ENCODE results near the gene SP140L. TPM values are rescaled to one million over a fixed set of nuclear protein-coding genes. Genes with fewer than 3 reads are reported as not detected.
A peak's percentile ranks its signal among the peaks of the same experiment; 100 is the strongest.

The SP140L gene
- total RNA-seq, 1 donor from 2014 or later = 24.2 TPM

DNA sequence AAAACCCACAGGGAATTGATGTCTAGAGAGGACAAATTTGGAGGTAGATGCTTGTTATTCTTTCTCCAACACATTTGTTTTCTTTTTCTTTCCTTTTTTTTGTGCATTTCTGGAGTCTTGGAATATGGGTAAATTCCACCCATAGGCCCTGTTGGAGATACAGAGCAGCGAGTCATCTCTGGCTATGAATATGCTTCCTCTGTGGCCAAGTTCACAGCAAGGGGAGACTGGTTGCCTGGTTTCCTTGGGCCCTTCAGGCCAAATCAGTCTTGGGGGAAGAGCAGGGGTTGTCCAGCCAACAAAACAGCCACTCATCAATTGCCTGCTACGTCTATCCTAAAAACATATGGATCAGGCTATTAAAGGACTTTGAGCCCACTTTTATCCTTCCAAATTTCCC, 116.5 kb downstream of the SP140L start:
- no peaks in the 10 kb centered on the region for H3K9me3 Mint-ChIP-seq (ENCODE audit: unreplicated experiment)
- peak overlapping the region; percentile 92 for H3K27ac Mint-ChIP-seq (ENCODE audit: unreplicated experiment)
- no peaks in the 10 kb centered on the region for H3K27me3 Mint-ChIP-seq (ENCODE audit: unreplicated experiment)
- peaks cover 62% of the 10 kb centered on the region for H3K4me1 Mint-ChIP-seq (ENCODE audit: unreplicated experiment)
- peaks cover 52% of the 10 kb centered on the region for H3K36me3 Mint-ChIP-seq (ENCODE audit: unreplicated experiment)
- peak overlapping the region; percentile 21 for H3K4me3 Mint-ChIP-seq (ENCODE audit: unreplicated experiment)
- DNase-seq (ENCODE audit: extremely low spot score, unreplicated experiment) = no peak
- TF ChIP-seq, protein P1, sequence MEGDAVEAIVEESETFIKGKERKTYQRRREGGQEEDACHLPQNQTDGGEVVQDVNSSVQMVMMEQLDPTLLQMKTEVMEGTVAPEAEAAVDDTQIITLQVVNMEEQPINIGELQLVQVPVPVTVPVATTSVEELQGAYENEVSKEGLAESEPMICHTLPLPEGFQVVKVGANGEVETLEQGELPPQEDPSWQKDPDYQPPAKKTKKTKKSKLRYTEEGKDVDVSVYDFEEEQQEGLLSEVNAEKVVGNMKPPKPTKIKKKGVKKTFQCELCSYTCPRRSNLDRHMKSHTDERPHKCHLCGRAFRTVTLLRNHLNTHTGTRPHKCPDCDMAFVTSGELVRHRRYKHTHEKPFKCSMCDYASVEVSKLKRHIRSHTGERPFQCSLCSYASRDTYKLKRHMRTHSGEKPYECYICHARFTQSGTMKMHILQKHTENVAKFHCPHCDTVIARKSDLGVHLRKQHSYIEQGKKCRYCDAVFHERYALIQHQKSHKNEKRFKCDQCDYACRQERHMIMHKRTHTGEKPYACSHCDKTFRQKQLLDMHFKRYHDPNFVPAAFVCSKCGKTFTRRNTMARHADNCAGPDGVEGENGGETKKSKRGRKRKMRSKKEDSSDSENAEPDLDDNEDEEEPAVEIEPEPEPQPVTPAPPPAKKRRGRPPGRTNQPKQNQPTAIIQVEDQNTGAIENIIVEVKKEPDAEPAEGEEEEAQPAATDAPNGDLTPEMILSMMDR (IDR thresholded peaks at IDR 0.05) = no peak

DNA sequence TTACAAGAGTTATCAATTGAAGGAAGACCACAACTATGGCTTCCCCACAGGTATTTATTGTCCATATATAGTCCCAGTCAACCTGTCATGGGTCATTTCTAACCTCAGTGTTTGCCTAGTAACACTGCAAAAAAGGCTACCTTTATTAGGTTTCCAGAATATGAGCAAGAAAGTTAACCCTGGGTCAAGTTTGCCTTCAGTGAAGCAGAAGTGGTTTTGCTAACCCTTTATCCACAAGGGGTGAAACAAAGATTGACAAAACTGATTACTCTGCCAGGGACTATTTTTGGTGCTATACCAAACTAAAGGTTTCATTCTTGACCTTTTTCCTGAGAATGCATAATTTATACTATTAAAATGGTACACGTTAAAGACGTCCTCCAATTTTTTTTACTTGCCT, 117.8 kb downstream of the SP140L start:
- H3K4me3 Mint-ChIP-seq (ENCODE audit: unreplicated experiment) = no peak overlapping the region
- H3K36me3 Mint-ChIP-seq (ENCODE audit: unreplicated experiment) = peaks cover 54% of the 10 kb centered on the region
- H3K27me3 Mint-ChIP-seq (ENCODE audit: unreplicated experiment) = no peaks in the 10 kb centered on the region
- H3K4me1 Mint-ChIP-seq (ENCODE audit: unreplicated experiment) = peaks cover 49% of the 10 kb centered on the region
- TF ChIP-seq, protein P1 (IDR thresholded peaks at IDR 0.05) = no peak
- no peak overlapping the region for H3K27ac Mint-ChIP-seq (ENCODE audit: unreplicated experiment)
- no peak for DNase-seq (ENCODE audit: extremely low spot score, unreplicated experiment)
- H3K9me3 Mint-ChIP-seq (ENCODE audit: unreplicated experiment) = no peaks in the 10 kb centered on the region

- TF ChIP-seq, protein P1 (IDR thresholded peaks at IDR 0.05) = no peak
- Mint-ChIP-seq H3K27ac (ENCODE audit: unreplicated experiment) (no peak overlapping the region), H3K4me3 (ENCODE audit: unreplicated experiment) (no peak overlapping the region), H3K27me3 (ENCODE audit: unreplicated experiment) (no peaks in the 10 kb centered on the region), H3K36me3 (ENCODE audit: unreplicated experiment) (peaks cover 73% of the 10 kb centered on the region), H3K4me1 (ENCODE audit: unreplicated experiment) (peaks cover 31% of the 10 kb centered on the region), H3K9me3 (ENCODE audit: unreplicated experiment) (no peaks in the 10 kb centered on the region)
- no peak for DNase-seq (ENCODE audit: extremely low spot score, unreplicated experiment)
Observed at GRCh38 chr2:230447036-230447435, 120.0 kb downstream of the SP140L start.

DNA sequence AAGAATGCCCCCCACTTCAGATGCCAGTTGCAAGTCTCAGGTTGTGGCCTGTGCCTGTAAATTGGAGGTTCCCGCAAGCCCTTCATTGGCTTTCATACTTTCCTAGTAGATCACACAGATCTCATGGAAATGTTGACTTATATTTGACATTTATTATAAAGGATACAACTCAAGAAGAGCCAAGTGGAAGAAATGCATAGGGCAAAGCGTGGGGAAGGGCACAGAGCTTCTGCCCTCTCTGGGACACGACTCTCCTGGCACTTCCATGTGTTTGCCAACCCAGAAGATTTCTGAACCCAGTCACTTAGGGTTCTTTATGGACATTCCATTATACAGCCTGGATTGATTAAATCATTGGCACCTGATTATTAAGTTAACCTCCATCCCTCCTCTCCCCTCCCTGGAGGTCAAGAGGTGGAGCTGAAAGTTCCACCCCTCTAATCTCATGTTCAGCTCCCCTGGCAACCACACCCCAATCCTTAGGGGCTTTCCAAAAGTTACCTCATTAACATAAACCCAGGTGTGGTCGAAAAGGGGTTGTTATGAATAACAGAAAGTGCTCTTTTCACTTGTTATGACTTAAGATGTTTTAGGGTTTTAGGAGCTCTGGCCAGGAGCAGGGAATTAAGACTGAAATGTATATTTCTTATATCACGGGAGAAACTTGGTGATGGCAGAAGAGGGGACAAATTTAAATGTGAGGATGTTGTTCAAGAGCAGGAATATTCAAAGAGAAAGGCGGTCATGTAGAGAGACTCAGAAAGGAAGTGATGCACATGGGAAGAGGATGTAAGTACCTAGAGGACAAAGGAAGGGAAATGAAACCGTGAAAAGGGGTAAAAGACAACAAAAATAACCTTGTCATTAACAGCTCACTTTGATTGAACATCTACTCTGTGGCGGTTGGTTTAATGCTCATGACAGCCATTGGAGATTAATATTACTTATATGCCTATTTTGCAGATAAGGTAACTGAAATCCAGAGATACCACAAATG, 120.8 kb downstream of the SP140L start:
- Mint-ChIP-seq H3K4me3 (ENCODE audit: unreplicated experiment) (no peak overlapping the region), H3K36me3 (ENCODE audit: unreplicated experiment) (peaks cover 76% of the 10 kb centered on the region), H3K4me1 (ENCODE audit: unreplicated experiment) (peaks cover 25% of the 10 kb centered on the region), H3K27ac (ENCODE audit: unreplicated experiment) (no peak overlapping the region), H3K9me3 (ENCODE audit: unreplicated experiment) (no peaks in the 10 kb centered on the region), H3K27me3 (ENCODE audit: unreplicated experiment) (no peaks in the 10 kb centered on the region)
- DNase-seq (ENCODE audit: extremely low spot score, unreplicated experiment) = no peak
- TF ChIP-seq, protein P1 (IDR thresholded peaks at IDR 0.05) = no peak

GRCh38 chr2:230449901-230450467, 123.0 kb downstream of the SP140L start:
- H3K27ac Mint-ChIP-seq (ENCODE audit: unreplicated experiment) = no peak overlapping the region
- TF ChIP-seq, protein P1 (IDR thresholded peaks at IDR 0.05) = no peak
- no peak overlapping the region for H3K4me3 Mint-ChIP-seq (ENCODE audit: unreplicated experiment)
- no peak for DNase-seq (ENCODE audit: extremely low spot score, unreplicated experiment)
- peaks cover 10% of the 10 kb centered on the region for H3K9me3 Mint-ChIP-seq (ENCODE audit: unreplicated experiment)
- H3K4me1 Mint-ChIP-seq (ENCODE audit: unreplicated experiment) = peaks cover 8% of the 10 kb centered on the region
- H3K27me3 Mint-ChIP-seq (ENCODE audit: unreplicated experiment) = no peaks in the 10 kb centered on the region
- H3K36me3 Mint-ChIP-seq (ENCODE audit: unreplicated experiment) = peaks cover 81% of the 10 kb centered on the region
